ENCODE results near the gene VRK1.

The VRK1 gene

GRCh38 chr14:96829791-96830190, 32.6 kb downstream of the VRK1 start:
- no peaks in the 10 kb centered on the region for H3K27me3 ChIP-seq (ENCODE audit: insufficient read depth, low read length, poor library complexity)
- no peak overlapping the region for H3K4me3 ChIP-seq (ENCODE audit: low read depth in 1 of 2, low read length in 2 of 2)
- no peak overlapping the region for H2AFZ ChIP-seq (ENCODE audit: low read depth, low read length)
- H4K20me1 ChIP-seq (ENCODE audit: insufficient read depth, low read length): peaks cover 39% of the 10 kb centered on the region
- H3K79me2 ChIP-seq (ENCODE audit: insufficient read depth, low read length): peaks cover 100% of the 10 kb centered on the region
- ATAC-seq (ENCODE audit: insufficient read depth, low read depth) (no peak), DNase-seq (no peak)
- H3K27ac ChIP-seq (ENCODE audit: low read length): no peak overlapping the region
- TF ChIP-seq CTCF (IDR thresholded peaks at IDR 0.05; ENCODE audit: borderline replicate concordance, extremely low read depth, low read length, poor library complexity, severe bottlenecking) (no peak), EZH2 (IDR thresholded peaks at IDR 0.05; ENCODE audit: borderline replicate concordance, low read depth, low read length, severe bottlenecking) (no peak)
- peaks cover 42% of the 10 kb centered on the region for H3K36me3 ChIP-seq (ENCODE audit: insufficient read depth, low read length)
- peaks cover 20% of the 10 kb centered on the region for H3K9me3 ChIP-seq (ENCODE audit: insufficient read depth, low read length, severe bottlenecking)
- no peak overlapping the region for H3K9ac ChIP-seq (ENCODE audit: low read depth, low read length)
- H3K4me1 ChIP-seq (ENCODE audit: insufficient read depth, low read length): no peaks in the 10 kb centered on the region
- H3K4me2 ChIP-seq (ENCODE audit: insufficient read depth, low read length): no peak overlapping the region

- H3K27me3 ChIP-seq (ENCODE audit: insufficient read depth, low read length, poor library complexity): no peaks in the 10 kb centered on the region
- peaks cover 42% of the 10 kb centered on the region for H4K20me1 ChIP-seq (ENCODE audit: insufficient read depth, low read length)
- no peak for DNase-seq
- H3K9me3 ChIP-seq (ENCODE audit: insufficient read depth, low read length, severe bottlenecking): peaks cover 20% of the 10 kb centered on the region
- no peak overlapping the region for H2AFZ ChIP-seq (ENCODE audit: low read depth, low read length)
- ATAC-seq (ENCODE audit: insufficient read depth, low read depth): no peak; the same call in 2 of the 3 replicates
- no peak overlapping the region for H3K9ac ChIP-seq (ENCODE audit: low read depth, low read length)
- H3K4me1 ChIP-seq (ENCODE audit: insufficient read depth, low read length): no peaks in the 10 kb centered on the region
- no peak overlapping the region for H3K4me3 ChIP-seq (ENCODE audit: low read depth in 1 of 2, low read length in 2 of 2)
- no peak overlapping the region for H3K4me2 ChIP-seq (ENCODE audit: insufficient read depth, low read length)
- peaks cover 99% of the 10 kb centered on the region for H3K79me2 ChIP-seq (ENCODE audit: insufficient read depth, low read length)
- H3K27ac ChIP-seq (ENCODE audit: low read length): peak overlapping the region; percentile 29; the same call in 1 of the 2 replicates
- peaks cover 53% of the 10 kb centered on the region for H3K36me3 ChIP-seq (ENCODE audit: insufficient read depth, low read length)
- no peak for TF ChIP-seq EZH2 (IDR thresholded peaks at IDR 0.05; ENCODE audit: borderline replicate concordance, low read depth, low read length, severe bottlenecking)
- no peak for TF ChIP-seq CTCF (IDR thresholded peaks at IDR 0.05; ENCODE audit: borderline replicate concordance, extremely low read depth, low read length, poor library complexity, severe bottlenecking)
These were observed 33.8 kb downstream of the VRK1 start for GRCh38 chr14:96830946-96831345.

GRCh38 chr14:96832351-96832750, 35.2 kb downstream of the VRK1 start:
- no peak for TF ChIP-seq CTCF (IDR thresholded peaks at IDR 0.05; ENCODE audit: borderline replicate concordance, extremely low read depth, low read length, poor library complexity, severe bottlenecking)
- no peak for TF ChIP-seq EZH2 (IDR thresholded peaks at IDR 0.05; ENCODE audit: borderline replicate concordance, low read depth, low read length, severe bottlenecking)
- H3K4me1 ChIP-seq (ENCODE audit: insufficient read depth, low read length): no peaks in the 10 kb centered on the region

GRCh38 chr14:96838449-96838848, 41.3 kb downstream of the VRK1 start:
- H3K79me2 ChIP-seq (ENCODE audit: insufficient read depth, low read length): peaks cover 89% of the 10 kb centered on the region
- TF ChIP-seq EZH2 (IDR thresholded peaks at IDR 0.05; ENCODE audit: borderline replicate concordance, low read depth, low read length, severe bottlenecking) (no peak), CTCF (IDR thresholded peaks at IDR 0.05; ENCODE audit: borderline replicate concordance, extremely low read depth, low read length, poor library complexity, severe bottlenecking) (no peak)
- H3K9ac ChIP-seq (ENCODE audit: low read depth, low read length): no peak overlapping the region

More at GRCh38 chr14:96832351-96832750, 35.2 kb downstream of the VRK1 start:
- Histone ChIP-seq H2AFZ (ENCODE audit: low read depth, low read length) (no peak overlapping the region), H3K27ac (ENCODE audit: low read length) (no peak overlapping the region), H3K27me3 (ENCODE audit: insufficient read depth, low read length, poor library complexity) (no peaks in the 10 kb centered on the region), H3K9me3 (ENCODE audit: insufficient read depth, low read length, severe bottlenecking) (peaks cover 20% of the 10 kb centered on the region), H3K4me3 (ENCODE audit: low read depth in 1 of 2, low read length in 2 of 2) (no peak overlapping the region), H3K4me2 (ENCODE audit: insufficient read depth, low read length) (no peak overlapping the region), H4K20me1 (ENCODE audit: insufficient read depth, low read length) (peaks cover 49% of the 10 kb centered on the region), H3K9ac (ENCODE audit: low read depth, low read length) (no peak overlapping the region), H3K79me2 (ENCODE audit: insufficient read depth, low read length) (peaks cover 97% of the 10 kb centered on the region), H3K36me3 (ENCODE audit: insufficient read depth, low read length) (peaks cover 65% of the 10 kb centered on the region)
- ATAC-seq (ENCODE audit: insufficient read depth, low read depth): no peak
- no peak for DNase-seq

More at GRCh38 chr14:96838449-96838848, 41.3 kb downstream of the VRK1 start:
- peaks cover 92% of the 10 kb centered on the region for H3K36me3 ChIP-seq (ENCODE audit: insufficient read depth, low read length)
- ATAC-seq (ENCODE audit: insufficient read depth, low read depth) (no peak), DNase-seq (no peak)
- no peak overlapping the region for H3K4me2 ChIP-seq (ENCODE audit: insufficient read depth, low read length)
- H2AFZ ChIP-seq (ENCODE audit: low read depth, low read length): no peak overlapping the region
- H4K20me1 ChIP-seq (ENCODE audit: insufficient read depth, low read length): peaks cover 30% of the 10 kb centered on the region; the same call in 1 of the 2 replicates
- H3K4me3 ChIP-seq (ENCODE audit: low read depth in 1 of 2, low read length in 2 of 2): no peak overlapping the region
- H3K9me3 ChIP-seq (ENCODE audit: insufficient read depth, low read length, severe bottlenecking): no peaks in the 10 kb centered on the region
- H3K27ac ChIP-seq (ENCODE audit: low read length): no peak overlapping the region
- no peaks in the 10 kb centered on the region for H3K4me1 ChIP-seq (ENCODE audit: insufficient read depth, low read length)
- H3K27me3 ChIP-seq (ENCODE audit: insufficient read depth, low read length, poor library complexity): no peaks in the 10 kb centered on the region

All from DND-41 (cell line).